H1 (cell line): ENCODE results near the gene CFDP1.

Experiments
- ASH2L ChIP-seq: fragments of 200-600, 300-600 bp; sonication (generic); IDR thresholded peaks from one replicate; pipeline ENCODE4 v1.7.1; 2017; ENCODE audit warnings: low read length
- CEBPB ChIP-seq: IDR thresholded peaks from 2 replicates; pipeline ENCODE4 v1.6.1; 2012; ENCODE audit warnings: low read depth, low read length
- MAFK ChIP-seq: IDR thresholded peaks from 2 replicates; pipeline ENCODE4 v1.6.1; 2012; ENCODE audit warnings: low read depth, mild to moderate bottlenecking, improper control_type of control experiment, low read length
- RNF2 ChIP-seq: fragments of 200-900, 300-1000 bp; sonication (generic); IDR thresholded peaks from 2 replicates; pipeline ENCODE4 v1.7.1; 2016; ENCODE audit warnings: borderline replicate concordance, low read depth, mild to moderate bottlenecking, antibody characterized with exemption, low read length; ENCODE audit not compliant: poor library complexity, severe bottlenecking; ENCODE audit errors: missing control alignments
- SIN3A ChIP-seq, 2 experiments: IDR thresholded peaks in 1 of 2; conservative IDR thresholded peaks in 1 of 2; 2 replicates each; pipeline ENCODE4 v1.6.1; 2011 to 2012; ENCODE audit warnings: low read length in 2 of 2, improper control_type of control experiment in 1 of 2, low read depth in 1 of 2, mild to moderate bottlenecking in 1 of 2
- TF ChIP-seq, protein P1 (sequence below), 3 experiments: IDR thresholded peaks; 1 replicate in 2 of 3; 2 replicates in 1 of 3; pipeline versions ENCODE4 v1.5.1 to v1.6.1; 2011; ENCODE audit warnings: low read length in 3 of 3, mild to moderate bottlenecking in 3 of 3, inconsistent platforms in 2 of 3, low read depth in 1 of 3, moderate library complexity in 1 of 3; ENCODE audit not compliant: insufficient read depth in 1 of 3; ENCODE audit errors: control extremely low read depth in 1 of 3

DNA sequence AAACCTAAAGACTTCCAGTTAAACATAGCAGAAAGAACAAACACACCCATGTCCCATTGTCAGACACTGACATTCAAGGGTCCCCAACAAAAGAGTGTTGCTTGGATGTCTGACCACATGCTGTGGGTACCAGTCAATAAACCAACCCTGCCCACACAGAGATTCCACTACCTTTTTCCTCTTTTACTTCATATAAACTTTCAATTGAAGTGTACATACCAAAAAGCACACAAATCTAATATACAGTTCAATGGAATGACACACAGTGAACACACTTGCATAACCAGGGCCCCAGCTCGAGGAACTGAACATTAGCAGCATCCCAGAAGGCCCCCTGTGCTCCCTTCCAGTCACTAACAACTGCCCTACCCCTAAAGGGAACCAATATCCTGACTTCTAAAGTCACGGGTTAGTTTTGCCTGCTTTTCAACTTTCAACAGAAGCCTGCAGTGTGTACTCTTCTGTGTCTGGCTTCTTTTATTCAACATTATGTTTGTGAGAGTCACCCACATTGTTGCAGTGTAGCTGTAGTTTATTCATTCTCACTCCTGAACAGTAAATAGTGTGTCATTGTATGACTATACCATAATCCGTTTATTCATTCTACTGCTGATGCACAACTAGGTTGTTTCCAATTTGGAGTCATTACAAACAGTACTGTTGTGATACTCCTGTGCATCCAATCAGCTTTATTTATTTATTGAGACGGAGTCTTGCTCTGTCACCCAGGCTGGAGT lies 18.0 kb downstream of the CFDP1 start:
- no peak for TF ChIP-seq ASH2L
- TF ChIP-seq, protein P1, sequence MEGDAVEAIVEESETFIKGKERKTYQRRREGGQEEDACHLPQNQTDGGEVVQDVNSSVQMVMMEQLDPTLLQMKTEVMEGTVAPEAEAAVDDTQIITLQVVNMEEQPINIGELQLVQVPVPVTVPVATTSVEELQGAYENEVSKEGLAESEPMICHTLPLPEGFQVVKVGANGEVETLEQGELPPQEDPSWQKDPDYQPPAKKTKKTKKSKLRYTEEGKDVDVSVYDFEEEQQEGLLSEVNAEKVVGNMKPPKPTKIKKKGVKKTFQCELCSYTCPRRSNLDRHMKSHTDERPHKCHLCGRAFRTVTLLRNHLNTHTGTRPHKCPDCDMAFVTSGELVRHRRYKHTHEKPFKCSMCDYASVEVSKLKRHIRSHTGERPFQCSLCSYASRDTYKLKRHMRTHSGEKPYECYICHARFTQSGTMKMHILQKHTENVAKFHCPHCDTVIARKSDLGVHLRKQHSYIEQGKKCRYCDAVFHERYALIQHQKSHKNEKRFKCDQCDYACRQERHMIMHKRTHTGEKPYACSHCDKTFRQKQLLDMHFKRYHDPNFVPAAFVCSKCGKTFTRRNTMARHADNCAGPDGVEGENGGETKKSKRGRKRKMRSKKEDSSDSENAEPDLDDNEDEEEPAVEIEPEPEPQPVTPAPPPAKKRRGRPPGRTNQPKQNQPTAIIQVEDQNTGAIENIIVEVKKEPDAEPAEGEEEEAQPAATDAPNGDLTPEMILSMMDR (IDR thresholded peaks at IDR 0.05; ENCODE audit: control extremely low read depth in 1 of 3, insufficient read depth in 1 of 3, low read depth in 1 of 3, low read length in 3 of 3), result no peak
- TF ChIP-seq CEBPB, result no peak
- TF ChIP-seq SIN3A (conservative IDR thresholded peaks at IDR 0.05 in 1 of 2, IDR thresholded peaks at IDR 0.05 in 1 of 2; ENCODE audit: low read depth in 1 of 2, low read length in 2 of 2), result no peak
- TF ChIP-seq MAFK, result no peak
- TF ChIP-seq RNF2, result no peak
